ENCODE data around the gene KIAA0040.

The KIAA0040 gene

DNA sequence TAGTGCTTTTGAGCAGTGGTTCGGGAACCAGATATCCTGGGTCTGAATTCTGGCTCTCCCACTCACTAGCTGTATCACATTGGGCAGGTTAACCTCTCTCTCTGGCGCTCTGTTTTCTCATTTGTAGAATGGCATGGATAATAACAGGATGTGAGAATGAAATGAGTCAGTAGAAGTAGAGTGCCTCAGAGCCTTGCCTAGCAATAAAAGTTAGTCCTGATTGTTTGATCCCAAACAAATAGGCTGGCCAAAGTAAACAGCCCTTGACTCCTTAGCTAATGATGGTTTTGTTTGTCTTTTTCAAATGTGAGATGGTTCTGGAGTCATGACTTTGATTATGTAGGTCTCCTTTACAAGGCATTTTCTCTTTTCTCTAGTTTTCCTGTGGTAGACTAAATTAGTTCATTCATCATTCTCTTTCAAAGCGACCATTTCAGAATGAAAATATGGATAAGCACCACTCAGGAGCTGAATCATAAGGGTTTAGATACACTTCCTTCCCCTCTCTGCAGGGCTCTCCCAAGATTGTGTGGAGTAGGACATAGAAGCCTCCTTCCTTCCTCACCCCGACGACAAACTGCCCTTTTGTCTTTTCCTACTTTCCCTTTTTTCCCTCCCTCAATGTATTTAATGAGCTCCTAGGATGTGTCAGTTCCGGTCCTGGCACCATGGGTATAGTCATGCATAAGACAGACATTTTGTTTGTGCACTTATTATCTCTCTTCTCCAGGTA is 23.1 kb downstream of the KIAA0040 start:
- DNase-seq = no peak

DNA sequence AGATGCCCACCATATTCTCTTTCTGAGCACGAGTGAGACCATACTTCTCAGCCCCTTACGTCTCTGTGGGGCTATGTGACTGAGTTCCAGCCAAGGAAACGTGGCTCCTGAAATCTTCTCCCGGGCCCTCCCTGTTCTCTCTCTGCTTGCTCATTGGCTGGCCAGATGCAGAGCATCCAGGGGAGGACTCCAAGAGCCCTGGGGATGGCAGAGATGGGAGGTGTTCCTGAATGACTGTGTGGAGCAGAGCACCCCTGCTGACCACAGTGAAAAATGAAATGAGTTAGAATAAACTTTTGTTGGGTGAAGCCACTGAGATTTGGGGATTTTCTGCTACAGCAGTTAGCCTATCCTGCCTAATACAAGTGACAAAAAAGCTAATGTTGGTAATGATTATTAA is 23.8 kb downstream of the KIAA0040 start:
- DNase-seq = no peak

- DNase-seq = no peak
Observed at GRCh38 chr1:175167861-175168260, 24.7 kb downstream of the KIAA0040 start.

DNA sequence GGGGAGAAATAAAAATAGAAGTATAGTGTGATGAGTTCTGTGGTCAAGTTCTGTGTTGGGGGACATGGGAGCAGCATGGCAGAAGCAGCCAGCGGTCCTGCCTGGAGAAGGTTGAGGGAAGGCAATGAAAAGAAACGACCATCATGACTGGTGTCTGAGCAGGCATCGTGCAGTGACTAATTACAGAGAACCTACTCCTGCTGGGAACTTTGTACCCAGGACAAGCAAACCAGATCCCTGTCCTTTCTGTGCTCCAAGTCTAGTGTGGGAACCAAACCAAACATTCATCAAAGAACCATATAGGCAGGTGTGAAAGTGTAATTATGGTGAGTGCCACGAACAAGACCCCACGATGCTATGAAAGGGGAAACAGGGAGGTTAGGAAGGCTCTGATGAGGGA is 25.8 kb downstream of the KIAA0040 start:
- no peak for DNase-seq

DNA sequence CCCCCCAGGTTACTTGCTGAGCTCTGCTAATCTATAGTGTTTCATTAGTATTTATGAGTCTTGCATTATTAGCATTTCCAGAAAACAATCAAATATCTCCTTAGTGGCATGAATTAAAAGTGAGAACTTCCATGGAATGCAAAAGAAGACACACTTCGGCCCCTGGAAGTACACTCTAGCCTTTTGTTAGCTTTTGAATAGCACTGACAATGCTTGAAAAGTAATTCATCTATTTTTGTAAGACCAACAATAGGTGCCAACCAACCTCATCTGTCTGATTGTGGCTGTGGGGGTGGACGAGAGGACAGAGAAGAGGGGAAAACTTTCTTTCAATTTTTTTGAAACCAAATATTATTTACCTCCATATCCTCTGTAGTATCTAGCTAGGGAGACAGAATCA is 27.8 kb downstream of the KIAA0040 start:
- no peak for DNase-seq

DNA sequence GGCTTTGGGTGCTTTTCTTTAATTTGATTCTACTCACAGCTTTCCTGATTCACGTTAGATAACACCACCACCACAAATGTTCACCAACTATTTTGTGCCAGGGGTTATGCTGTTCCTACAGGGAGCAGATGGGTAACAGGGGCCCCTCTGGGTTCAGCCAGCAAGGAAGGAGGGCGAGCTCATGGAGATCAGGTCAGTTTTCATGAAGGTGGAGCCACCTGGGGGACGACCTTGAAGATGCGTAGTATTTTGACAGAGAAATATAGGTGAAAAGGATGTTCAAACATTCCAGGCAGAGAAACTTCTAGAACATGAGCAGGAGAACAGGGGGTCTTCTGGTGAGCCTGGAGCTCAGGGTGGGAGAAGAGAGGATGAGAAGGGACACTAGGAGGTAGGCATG is 28.9 kb downstream of the KIAA0040 start:
- DNase-seq = no peak

DNA sequence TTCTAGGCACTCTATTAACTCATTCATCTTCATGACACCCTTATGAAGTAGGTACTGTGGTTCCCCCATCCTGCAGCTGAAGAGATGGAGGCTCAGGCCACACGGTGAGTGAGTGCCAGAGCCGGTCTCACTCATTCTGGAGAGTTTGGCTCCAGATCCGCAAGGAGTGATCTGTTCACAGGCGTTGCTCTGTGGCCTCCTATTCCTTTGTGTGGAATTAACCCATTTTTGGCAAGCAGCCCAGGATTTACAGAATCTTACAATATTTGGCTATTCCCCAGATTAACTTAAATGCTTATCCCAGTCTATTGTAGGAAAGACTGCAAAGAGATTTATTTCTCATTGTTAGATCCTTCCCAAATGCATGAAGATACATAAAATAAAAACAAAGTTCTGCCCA is 29.6 kb downstream of the KIAA0040 start:
- no peak for DNase-seq

DNA sequence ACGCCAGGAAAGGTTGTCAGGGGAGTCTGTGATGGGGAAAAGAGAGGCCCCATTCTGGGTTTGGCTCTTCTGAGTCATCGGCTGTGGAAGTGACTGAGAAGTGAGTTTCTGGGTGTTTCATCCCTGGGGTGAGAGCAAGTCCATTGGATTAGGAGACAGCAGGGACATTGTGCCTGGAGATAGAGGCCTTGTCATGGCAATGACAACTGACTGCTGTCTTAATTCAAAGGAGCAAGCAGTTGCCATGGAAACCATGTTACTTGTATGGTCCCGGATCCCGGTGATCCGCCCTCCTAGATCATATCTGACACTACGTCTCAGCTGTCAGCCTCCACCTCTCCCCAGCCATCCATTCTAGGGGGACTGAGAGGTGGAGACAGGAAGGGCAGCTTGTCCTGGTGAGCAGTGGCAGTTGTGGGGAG is 34.4 kb downstream of the KIAA0040 start:
- DNase-seq = no peak

DNA sequence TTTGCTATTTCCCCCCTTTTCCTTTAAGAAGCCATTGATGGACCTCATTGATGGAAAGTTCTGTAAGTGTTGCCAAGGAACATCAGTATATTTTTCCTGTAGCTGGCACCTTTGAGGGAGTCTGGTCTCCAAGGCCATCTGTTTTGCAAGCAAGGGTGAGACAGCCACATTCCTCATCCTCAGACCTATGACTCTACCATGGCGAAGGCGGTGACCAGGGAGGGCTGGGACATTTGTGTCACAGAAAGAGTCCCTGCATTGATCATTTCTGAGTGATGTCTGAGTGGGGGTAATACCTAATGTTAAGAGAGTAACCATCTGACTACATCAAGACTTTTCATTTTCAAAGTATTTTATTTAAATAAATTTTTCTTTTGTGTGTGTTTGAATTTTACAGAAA is 35.4 kb downstream of the KIAA0040 start:
- DNase-seq = no peak

DNA sequence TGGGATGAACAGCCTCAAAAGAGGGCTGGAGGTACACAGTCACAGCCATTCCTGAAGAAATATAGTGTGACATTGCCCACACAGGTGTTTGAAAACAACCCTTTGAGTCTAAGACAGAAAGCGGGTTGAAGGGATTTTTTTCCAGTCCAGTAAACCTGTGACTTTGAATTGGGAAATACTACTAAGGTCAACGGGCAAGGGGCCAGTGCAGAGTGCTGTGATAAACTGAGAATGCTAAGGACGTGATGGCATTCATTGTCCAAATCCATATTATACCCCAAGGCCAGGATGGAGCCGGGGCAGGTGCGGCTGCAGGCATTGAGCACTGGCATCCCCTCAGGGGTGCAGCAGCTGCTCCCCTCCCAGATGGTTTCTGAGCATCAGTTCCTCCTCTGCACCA is 36.6 kb downstream of the KIAA0040 start:
- DNase-seq = no peak

DNA sequence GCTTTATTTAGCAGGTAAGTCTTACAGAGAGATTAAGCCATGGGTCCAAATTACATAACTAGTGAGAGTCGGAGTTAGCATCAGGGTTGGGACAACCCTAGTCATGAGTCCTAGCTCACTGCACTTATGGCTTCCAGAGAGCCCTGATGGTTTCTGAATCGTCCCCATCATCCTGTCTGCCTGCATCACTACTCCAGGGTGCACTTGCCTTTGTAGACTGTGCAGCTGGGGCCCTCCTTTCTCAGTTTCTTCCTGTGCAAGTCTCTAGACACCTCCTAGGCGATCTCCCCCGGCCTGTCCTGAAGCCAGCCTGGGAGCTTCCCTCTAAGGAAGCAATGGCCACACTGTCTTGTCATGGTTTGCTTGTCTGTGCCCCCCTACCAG is 37.1 kb downstream of the KIAA0040 start:
- no peak for DNase-seq

DNA sequence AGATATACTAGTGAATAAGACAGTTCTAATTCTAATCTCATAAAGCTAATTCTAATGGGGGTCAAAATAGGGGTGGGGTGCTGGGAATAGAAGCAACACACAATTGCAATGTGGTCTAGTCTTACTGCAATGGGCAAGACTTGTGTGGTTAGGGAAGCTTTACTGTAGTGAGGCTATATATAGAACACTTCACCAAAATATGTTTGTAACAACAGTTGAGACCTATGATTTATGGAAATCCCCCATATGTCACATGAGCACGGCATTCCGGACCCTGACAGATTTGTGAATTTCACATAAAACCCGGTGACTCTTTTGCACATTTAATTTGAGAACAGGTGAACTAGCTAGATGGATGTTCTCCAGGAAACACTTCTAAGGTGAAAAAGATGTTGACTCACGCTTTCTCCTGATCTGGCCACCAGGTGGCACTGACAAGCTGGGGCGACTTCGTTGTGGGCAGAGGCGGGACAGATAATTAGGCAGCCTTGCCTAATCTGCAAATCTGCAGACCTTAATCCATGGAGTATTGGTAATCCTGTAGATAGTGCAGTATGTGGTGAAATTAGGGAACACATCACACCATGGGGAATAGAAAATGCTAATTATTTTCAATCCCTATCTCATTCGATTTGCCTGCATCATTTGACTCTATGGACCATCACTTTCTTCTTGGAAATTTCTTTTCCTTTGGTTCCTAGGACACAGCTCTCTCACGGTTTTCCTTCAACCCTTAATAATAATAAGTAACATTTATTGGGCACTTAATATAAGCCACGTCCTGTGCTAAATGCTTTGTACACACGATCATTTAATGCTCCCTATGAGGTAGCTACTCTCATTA is 37.7 kb downstream of the KIAA0040 start:
- peak; percentile 67 to 71 for DNase-seq

- DNase-seq = peak; percentile 55 to 71
Observed at GRCh38 chr1:175152006-175152652, 40.4 kb downstream of the KIAA0040 start.

GRCh38 chr1:175150596-175151319 is 41.8 kb downstream of the KIAA0040 start:
- DNase-seq = no peak

DNA sequence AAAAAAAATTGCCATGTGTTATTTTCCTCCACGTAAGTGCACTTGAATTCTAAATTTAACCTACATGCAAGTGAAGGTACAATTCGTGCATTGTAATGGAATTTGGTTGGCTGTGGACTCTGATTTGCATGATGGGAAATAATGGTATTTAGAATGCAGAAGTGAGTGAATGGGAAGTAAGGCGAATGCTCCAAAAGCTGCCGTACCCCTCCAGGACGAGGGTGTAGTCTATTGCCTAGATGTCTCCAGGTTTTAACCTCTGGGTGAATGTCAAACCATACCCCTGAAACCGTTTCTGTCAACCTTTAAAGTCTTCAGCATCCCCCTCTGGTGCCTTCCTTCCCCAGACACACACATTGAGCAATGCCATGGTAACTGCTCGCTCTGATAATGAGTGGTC is 44.5 kb downstream of the KIAA0040 start:
- no peak for DNase-seq

- DNase-seq = no peak
Observed at GRCh38 chr1:175147569-175147968, 45.0 kb downstream of the KIAA0040 start.

GRCh38 chr1:175146529-175147213 is 45.9 kb downstream of the KIAA0040 start:
- DNase-seq = peak; percentile 46 to 68

- no peak for DNase-seq
Observed at GRCh38 chr1:175145899-175146528, 46.6 kb downstream of the KIAA0040 start.

DNA sequence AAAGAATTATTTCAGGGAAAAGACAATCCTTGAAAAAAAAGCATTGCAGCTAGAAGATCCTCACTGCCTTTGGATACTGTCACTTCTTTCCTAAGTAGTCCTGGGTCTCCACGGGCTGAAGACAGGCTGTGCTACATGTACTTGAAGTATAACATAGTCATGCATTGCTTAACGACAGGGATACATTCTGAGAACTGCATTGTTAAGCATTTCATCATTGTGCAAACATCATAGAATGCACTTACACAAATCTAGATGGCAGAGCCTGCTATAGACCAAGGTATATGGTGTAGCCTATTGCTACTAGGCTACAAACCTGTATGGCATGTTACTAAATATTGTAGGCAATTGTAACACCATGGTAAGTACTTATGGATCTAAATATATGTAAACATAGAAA is 54.0 kb downstream of the KIAA0040 start:
- no peak for DNase-seq

DNA sequence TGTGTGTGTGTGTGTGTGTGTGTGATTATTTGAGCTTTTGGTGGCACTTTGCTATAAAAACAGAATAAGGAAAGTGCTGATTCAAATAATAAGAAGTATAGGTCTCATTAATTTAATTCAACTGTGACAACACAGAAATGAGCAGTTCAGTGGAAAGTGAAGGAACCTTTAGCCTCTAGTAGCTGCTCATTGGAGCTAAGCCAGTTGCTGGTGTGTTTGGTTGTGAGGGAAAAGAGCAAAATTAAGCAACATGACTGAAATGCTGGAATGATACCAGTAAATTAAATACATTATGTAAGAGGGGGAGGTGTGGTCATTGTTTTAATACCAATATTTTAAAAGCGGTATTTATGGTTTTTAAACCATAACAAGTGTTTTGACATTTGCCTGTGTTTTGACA is 55.2 kb downstream of the KIAA0040 start:
- DNase-seq = no peak

DNA sequence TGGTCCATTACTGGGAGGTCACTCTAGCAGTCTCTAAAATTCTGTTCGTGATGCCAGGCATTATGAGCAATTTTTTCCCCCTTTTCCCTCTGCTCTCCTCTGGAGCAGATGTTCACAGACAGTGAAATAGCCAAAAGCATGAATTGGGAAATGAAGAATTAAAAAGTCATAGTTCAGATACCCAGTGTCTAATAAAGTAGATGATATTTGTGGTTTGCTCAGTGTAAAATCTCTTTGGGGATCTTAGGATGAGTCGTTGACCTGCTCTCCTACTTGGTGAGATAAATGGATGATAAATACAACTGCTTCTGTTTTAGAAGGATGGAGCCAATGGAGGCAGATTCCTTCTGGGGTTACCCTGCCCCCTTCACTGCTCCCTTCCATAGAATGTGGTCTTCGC is 56.3 kb downstream of the KIAA0040 start:
- DNase-seq = no peak

DNA sequence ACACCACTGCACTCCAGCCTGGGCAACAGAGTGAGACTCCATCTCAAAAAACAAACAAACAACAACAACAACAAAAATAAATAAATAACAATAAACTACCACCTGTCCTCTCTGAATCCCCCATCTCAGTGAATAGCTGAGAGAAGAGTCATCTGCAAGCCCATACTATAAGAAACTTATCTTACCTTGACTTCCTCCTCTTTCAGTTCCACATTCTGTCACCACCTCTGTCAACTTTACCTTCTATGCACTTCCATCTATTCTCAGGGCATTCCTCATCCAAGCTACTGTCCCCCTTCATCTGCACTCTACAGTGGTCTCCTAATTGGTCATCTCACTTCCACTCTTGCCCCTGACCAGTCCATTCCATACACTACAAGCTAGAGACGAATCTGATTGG is 58.1 kb downstream of the KIAA0040 start:
- no peak for DNase-seq
